IMR-90 (cell line): ENCODE results near the gene SLC26A2. TPM values are rescaled to one million over a fixed set of nuclear protein-coding genes. Genes with fewer than 3 reads are reported as not detected.

ENCODE experiments used
- ATAC-seq: fragments of 200-7000 bp; cut with Tn5 transposase; 2 replicates; pipeline ENCODE4 v1.9.1; 2020; ENCODE audit warnings: low read depth, mild to moderate bottlenecking, moderate library complexity
- BruUV-seq: library from RNA; stranded (reverse); fragments of 400-500 nt; replicated peaks from 2 replicates; lab custom pipeline; 2021; lab: Mats Ljungman, UMichigan
- CTCF ChIA-PET: fragments of 300-600 bp; formaldehyde crosslinking; extraction: SDS; loops from one replicate; lab custom pipeline; 2021; ENCODE audit warnings: antibody characterized with exemption; lab: Yijun Ruan, JAX
- POLR2A ChIA-PET: fragments of 300-600 bp; sonication (Branson Sonifier 250); formaldehyde crosslinking; loops from one replicate; lab custom pipeline; 2022; ENCODE audit warnings: antibody characterized with exemption; ENCODE audit not compliant: unreplicated experiment; lab: Charles Lee
- DNase-seq: peaks from one replicate; pipeline ENCODE4 v3.0.0; 2013
- H2AFZ ChIP-seq: replicated peaks from 2 replicates; pipeline ENCODE3; 2013; ENCODE audit warnings: low read length, mild to moderate bottlenecking; ENCODE audit not compliant: poor library complexity
- H2AK5ac ChIP-seq: 2 replicates; pipeline ENCODE4 v1.6.1; 2013; ENCODE audit warnings: low read depth, low read length, inconsistent platforms
- H2AK9ac ChIP-seq: replicated peaks from 2 replicates; pipeline ENCODE3; 2013; ENCODE audit warnings: mild to moderate bottlenecking, low read depth, low read length, moderate library complexity; ENCODE audit not compliant: poor library complexity
- H2BK120ac ChIP-seq: 2 replicates; pipeline ENCODE4 v1.6.1; 2013; ENCODE audit warnings: low read depth, low read length, inconsistent platforms
- H2BK15ac ChIP-seq: 3 replicates; pipeline ENCODE4 v1.6.1; 2013; ENCODE audit warnings: low read depth, low read length, inconsistent platforms
- H2BK20ac ChIP-seq: 2 replicates; pipeline ENCODE4 v1.6.1; 2013; ENCODE audit warnings: low read depth, mild to moderate bottlenecking, inconsistent platforms, low read length, moderate library complexity
- H2BK5ac ChIP-seq: 2 replicates; pipeline ENCODE4 v1.6.1; 2013; ENCODE audit warnings: mild to moderate bottlenecking, low read depth, low read length, inconsistent platforms; ENCODE audit not compliant: poor library complexity, severe bottlenecking
- H3K14ac ChIP-seq: replicated peaks from 2 replicates; pipeline ENCODE4 v1.6.1; 2013; ENCODE audit warnings: low read depth, low read length, inconsistent platforms
- H3K18ac ChIP-seq: 2 replicates; pipeline ENCODE4 v1.6.1; 2013; ENCODE audit warnings: low read depth, low read length, control low read depth
- H3K23ac ChIP-seq: 2 replicates; pipeline ENCODE4 v1.6.1; 2013; ENCODE audit warnings: low read depth, low read length, inconsistent platforms
- H3K27ac ChIP-seq: 2 replicates; pipeline ENCODE4 v1.5.1; 2013; ENCODE audit warnings: mild to moderate bottlenecking, control low read depth, low read length; ENCODE audit not compliant: insufficient read depth
- H3K27me3 ChIP-seq: 2 replicates; pipeline ENCODE4 v1.6.1; 2013; ENCODE audit warnings: low read length; ENCODE audit not compliant: control insufficient read depth, insufficient read depth
- H3K36me3 ChIP-seq: 2 replicates; pipeline ENCODE4 v1.6.1; 2013; ENCODE audit warnings: low read length, mixed read lengths; ENCODE audit not compliant: control insufficient read depth, insufficient read depth
- H3K4ac ChIP-seq: 2 replicates; pipeline ENCODE4 v1.6.1; 2013; ENCODE audit warnings: low read depth, low read length, inconsistent platforms
- H3K4me1 ChIP-seq: 2 replicates; pipeline ENCODE4 v1.6.1; 2013; ENCODE audit warnings: low read length, mixed read lengths; ENCODE audit not compliant: control insufficient read depth, insufficient read depth
- H3K4me2 ChIP-seq: 2 replicates; pipeline ENCODE4 v1.6.1; 2013; ENCODE audit warnings: low read depth, mild to moderate bottlenecking, control low read depth, low read length, moderate library complexity
- H3K4me3 ChIP-seq: 2 replicates; pipeline ENCODE4 v1.5.1; 2013; ENCODE audit warnings: low read depth, mild to moderate bottlenecking, control low read depth, low read length, moderate library complexity; ENCODE audit not compliant: insufficient read depth
- H3K56ac ChIP-seq: 2 replicates; pipeline ENCODE4 v1.6.1; 2013; ENCODE audit warnings: low read length, inconsistent platforms; ENCODE audit not compliant: insufficient read depth; ENCODE audit errors: extremely low read depth
- H3K79me1 ChIP-seq, 2 experiments: 2 replicates each; pipeline ENCODE4 v1.6.1; 2013; ENCODE audit warnings: low read length in 2 of 2, inconsistent platforms in 1 of 2, low read depth in 1 of 2
- H3K9ac ChIP-seq: 2 replicates; pipeline ENCODE4 v1.6.1; 2013; ENCODE audit warnings: low read depth, low read length, control low read depth
- H3K9me1 ChIP-seq: 2 replicates; pipeline ENCODE4 v1.6.1; 2013; ENCODE audit warnings: low read length, inconsistent platforms; ENCODE audit not compliant: insufficient read depth
- H3K9me3 ChIP-seq: 2 replicates; pipeline ENCODE4 v1.6.1; 2013; ENCODE audit warnings: low read length; ENCODE audit not compliant: control insufficient read depth, insufficient read depth
- H4K20me1 ChIP-seq: 2 replicates; pipeline ENCODE4 v1.6.1; 2013; ENCODE audit warnings: low read length, inconsistent platforms; ENCODE audit not compliant: insufficient read depth
- H4K5ac ChIP-seq: 2 replicates; pipeline ENCODE4 v1.6.1; 2013; ENCODE audit warnings: mild to moderate bottlenecking, low read depth, low read length, control low read depth
- H4K8ac ChIP-seq, 2 experiments: 2 replicates each; pipeline ENCODE4 v1.6.1; 2013; ENCODE audit warnings: low read depth in 2 of 2, low read length in 2 of 2, control low read depth in 1 of 2, inconsistent platforms in 1 of 2
- H4K91ac ChIP-seq: 2 replicates; pipeline ENCODE4 v1.6.1; 2013; ENCODE audit warnings: low read depth, low read length, inconsistent platforms; ENCODE audit not compliant: insufficient read depth
- BHLHE40 ChIP-seq: fragments of 150-350 bp; IDR thresholded peaks from 2 replicates; pipeline ENCODE4 v1.6.1; 2016; ENCODE audit warnings: mild to moderate bottlenecking, low read depth, low read length
- CEBPB ChIP-seq: IDR thresholded peaks from 2 replicates; pipeline ENCODE4 v1.6.1; 2012; ENCODE audit warnings: low read depth, low read length, improper control_type of control experiment
- CHD1 ChIP-seq: IDR thresholded peaks from 2 replicates; pipeline ENCODE4 v1.6.1; 2012; ENCODE audit warnings: low read depth, low read length, improper control_type of control experiment
- CTCF ChIP-seq: conservative IDR thresholded peaks from 2 replicates; pipeline ENCODE4 v1.5.1; 2012; ENCODE audit warnings: mild to moderate bottlenecking, low read depth, low read length, improper control_type of control experiment
- FOS ChIP-seq: fragments of 150-350 bp; IDR thresholded peaks from 2 replicates; pipeline ENCODE4 v1.6.1; 2016; ENCODE audit warnings: low read depth, low read length
- MAFK ChIP-seq: IDR thresholded peaks from 2 replicates; pipeline ENCODE4 v1.6.1; 2012; ENCODE audit warnings: low read depth, low read length, improper control_type of control experiment
- MXI1 ChIP-seq: IDR thresholded peaks from 2 replicates; pipeline ENCODE4 v1.6.1; 2012; ENCODE audit warnings: low read depth, mild to moderate bottlenecking, low read length, moderate library complexity, borderline replicate concordance
- NFE2L2 ChIP-seq: fragments of 150-350 bp; IDR thresholded peaks from 2 replicates; pipeline ENCODE4 v1.6.1; 2016; ENCODE audit warnings: low read depth, mild to moderate bottlenecking, low read length
- POLR2A ChIP-seq: IDR thresholded peaks from 2 replicates; pipeline ENCODE4 v1.6.1; 2012; ENCODE audit warnings: mild to moderate bottlenecking, low read depth, low read length
- RAD21 ChIP-seq: IDR thresholded peaks from 2 replicates; pipeline ENCODE4 v1.6.1; 2012; ENCODE audit warnings: low read length, improper control_type of control experiment
- RCOR1 ChIP-seq: IDR thresholded peaks from 2 replicates; pipeline ENCODE4 v1.6.1; 2012; ENCODE audit warnings: mild to moderate bottlenecking, low read length, improper control_type of control experiment; ENCODE audit not compliant: insufficient replicate concordance
- RFX5 ChIP-seq: IDR thresholded peaks from 2 replicates; pipeline ENCODE4 v1.8.0; 2012; ENCODE audit warnings: low read depth, mild to moderate bottlenecking, low read length, moderate library complexity
- SMC3 ChIP-seq: fragments of 150-350 bp; IDR thresholded peaks from 2 replicates; pipeline ENCODE4 v1.6.1; 2016; ENCODE audit warnings: low read depth, mild to moderate bottlenecking, antibody characterized with exemption, low read length, moderate library complexity
- WGBS, 2 experiments: methylation state at CpG; one replicate each; pipeline versions ENCODE4 v1.1.5 to v1.1.7; 2013; ENCODE audit warnings: missing lambda C conversion rate in 2 of 2; ENCODE audit not compliant: insufficient read length in 1 of 2; ENCODE audit errors: extremely low coverage in 2 of 2; 5-methylcytosine and 5-hydroxymethylcytosine counted together
- dilution Hi-C: fragments of 300-500 bp; cut with HindIII; formaldehyde crosslinking; loops from one replicate; pipeline ENCODE4 v1.14.3; 2018; ENCODE audit warnings: low sequenced_read_pairs; ENCODE audit not compliant: unreplicated experiment
- in situ Hi-C: fragments of 300-500 bp; cut with MboI; formaldehyde crosslinking; loops from 3 replicates; pipeline ENCODE4 v1.14.3; 2019; ENCODE audit warnings: low sequenced_read_pairs, inconsistent platforms, mixed read lengths
- intact Hi-C: fragments of 100-400 bp; cut with micrococcal nuclease; formaldehyde crosslinking; loops from 2 replicates; pipeline ENCODE4 v1.10.0; 2022
- polyA plus RNA-seq, 3 experiments: library from polyadenylated mRNA; depleted of rRNA; stranded (reverse); fragments of >200 nt; gene quantifications; 2 replicates each; pipeline ENCODE4 v1.2.3, GENCODE V29; 2012; ENCODE audit warnings: low replicate concordance in 1 of 3
- total RNA-seq: library from RNA; depleted of rRNA; stranded (reverse); fragments of >200 nt; gene quantifications from 2 replicates; pipeline ENCODE4 v1.2.3, GENCODE V29; 2012

Gene SLC26A2
- total and polyA plus RNA-seq, 2 of the 4 experiments (the other 2 are of a cell fraction) = 2.2 to 9.9 TPM

- Histone ChIP-seq H2BK20ac (no peak overlapping the region), H3K14ac (no peak overlapping the region), H2AK5ac (no peak overlapping the region), H4K91ac (no peak overlapping the region), H2BK120ac (no peak overlapping the region), H2AFZ (no peak overlapping the region), H3K27me3 (no peaks in the 10 kb centered on the region), H3K23ac (no peak overlapping the region), H3K79me1 (no peaks in the 10 kb centered on the region; a peak in 1 of 4 replicates), H3K36me3 (peaks cover 6% of the 10 kb centered on the region), H2BK5ac (no peak overlapping the region), H3K4me3 (no peak overlapping the region), H3K9me3 (no peaks in the 10 kb centered on the region), H3K56ac (no peak overlapping the region), H3K4me2 (no peak overlapping the region), H2AK9ac (no peak overlapping the region), H4K5ac (no peak overlapping the region), H3K9ac (no peak overlapping the region), H3K4ac (no peak overlapping the region), H2BK15ac (no peak overlapping the region), H3K18ac (no peak overlapping the region), H4K8ac (no peak overlapping the region), H3K4me1 (no peaks in the 10 kb centered on the region), H3K9me1 (no peaks in the 10 kb centered on the region; the same call in 1 of the 2 replicates), H4K20me1 (no peaks in the 10 kb centered on the region; the same call in 1 of the 2 replicates), H3K27ac (no peak overlapping the region)
- DNase-seq = no peak
- in situ Hi-C loops = no loop called here
- intact Hi-C loops = loop anchor here (10.0 kb wide), 1 partner anchor 316 kb away; no protein-coding TSS in a partner anchor
- dilution Hi-C loops = no loop called here
- no peak for TF ChIP-seq NFE2L2
- no peak for TF ChIP-seq RCOR1
- TF ChIP-seq BHLHE40 = no peak
- TF ChIP-seq MXI1 = no peak
- TF ChIP-seq RFX5 = no peak
- TF ChIP-seq CEBPB = no peak
- TF ChIP-seq POLR2A = no peak
- no peak for TF ChIP-seq RAD21
- no peak for TF ChIP-seq CTCF
- no peak for TF ChIP-seq SMC3
- TF ChIP-seq MAFK = no peak
- no peak for TF ChIP-seq FOS
- TF ChIP-seq CHD1 = no peak
- WGBS, 2 experiments = no CpG with 5 or more reads among the region's 3 CpGs
- ChIA-PET POLR2A (no interaction called here), CTCF (interaction anchor here (0.6 to 2.3 kb wide), 3 partner anchors 10 to 147 kb away, joined by 3 to 9 read pairs (median 4); no protein-coding TSS in a partner anchor)
- no peak for ATAC-seq
- no TSS peak for BruUV-seq
These were observed 20.6 kb downstream of the SLC26A2 start for GRCh38 chr5:149981206-149981605.
